NCI-H2107 (cell line): ENCODE results near the gene MS4A6E.

Experiments
- DNase-seq: peaks from one replicate; lab custom pipeline; 2025; lab: John Stamatoyannopoulos, UW

The MS4A6E gene

DNA sequence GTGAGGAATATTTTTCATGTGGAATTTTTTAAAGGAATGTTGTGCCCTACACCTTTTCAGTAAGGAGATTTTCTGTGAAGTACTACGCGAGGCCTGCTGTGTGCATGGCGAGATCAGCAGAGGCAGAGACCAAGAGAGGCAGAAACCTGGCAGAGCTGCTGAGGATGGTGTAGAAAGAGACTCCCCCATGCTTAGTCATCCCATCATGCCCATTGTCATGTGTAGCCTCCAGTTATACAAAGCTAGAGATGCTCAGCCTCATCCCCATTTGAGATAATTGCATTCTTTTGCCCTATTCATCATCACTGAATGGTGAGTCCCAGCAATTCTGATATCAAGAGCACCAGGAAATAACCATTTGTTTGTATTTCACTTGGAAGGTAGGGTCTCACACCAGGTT lies 48.3 kb downstream of the MS4A6E start:
- no peak for DNase-seq

DNA sequence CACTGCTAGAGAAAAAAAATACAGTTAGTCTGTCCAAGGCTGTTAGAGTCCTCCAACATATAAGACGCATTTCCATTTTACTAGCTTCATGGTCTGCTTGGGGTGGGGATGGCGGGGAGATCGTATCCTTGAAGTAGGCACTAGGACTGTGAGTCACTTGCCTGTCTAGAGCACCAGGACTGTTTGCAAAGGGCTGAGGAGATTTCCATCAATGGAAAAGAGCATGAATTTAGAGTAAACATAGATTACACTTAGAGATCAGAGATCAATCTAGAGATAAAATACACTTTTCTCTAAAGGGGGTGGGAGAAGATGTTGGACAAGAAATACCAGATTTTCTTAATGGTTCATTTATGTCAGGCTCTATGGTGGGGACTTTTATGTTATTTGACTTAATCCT lies 49.5 kb downstream of the MS4A6E start:
- DNase-seq: no peak

DNA sequence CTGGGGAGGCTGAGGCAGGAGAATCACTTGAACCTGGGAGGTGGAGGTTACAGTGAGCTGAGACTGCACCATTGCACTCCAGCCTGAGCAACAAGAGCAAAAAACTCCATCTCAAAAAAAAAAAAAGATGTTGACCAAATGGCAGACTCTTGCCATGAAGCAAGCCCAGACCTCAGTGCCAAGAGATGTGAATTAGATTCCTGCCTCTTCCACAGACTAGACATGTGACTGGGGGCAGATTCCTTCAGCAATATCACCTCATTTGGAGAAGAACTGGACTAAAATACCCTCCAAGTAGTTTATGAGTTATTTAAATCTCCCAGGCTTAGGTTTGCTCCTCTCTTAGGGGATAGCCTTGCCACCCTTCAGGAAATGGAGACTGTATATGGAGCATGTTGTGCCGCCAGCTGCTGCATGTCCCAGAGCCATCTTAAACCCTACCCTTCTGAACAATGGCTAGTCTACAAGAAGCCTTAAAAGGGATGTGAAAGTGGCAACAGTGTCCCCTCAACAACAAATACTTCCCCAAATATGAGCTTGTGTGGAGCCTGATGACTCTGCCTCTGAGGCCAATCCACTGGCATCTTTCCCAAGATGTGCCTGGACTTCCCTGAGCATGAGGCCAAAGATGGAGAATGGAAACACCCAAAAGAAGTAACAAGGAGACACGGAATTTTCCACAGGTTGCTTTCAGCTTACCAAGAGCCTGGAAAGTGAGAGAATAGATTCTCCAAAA lies 50.5 kb downstream of the MS4A6E start:
- no peak for DNase-seq

GRCh38 chr11:60378354-60378753 lies 51.3 kb downstream of the MS4A6E start, which contains the start of gene MS4A7:
Gene MS4A7, plus strand, starts transcription at chr11:60378532. Its CDS starts 4,610 bp downstream, at chr11:60383142.
- DNase-seq: no peak

- DNase-seq: no peak
Measured at GRCh38 chr11:60389279-60389910, 62.3 kb downstream of the MS4A6E start.

GRCh38 chr11:60390419-60390818 lies 63.4 kb downstream of the MS4A6E start:
- no peak for DNase-seq
